GM18498 (cell line): Measurements from ENCODE around the gene PTPMT1.
A peak's percentile ranks its signal among the peaks of the same experiment; 100 is the strongest.
"Not testable (repeated sequence)": the region's sequence is repeated elsewhere in the genome, so short reads cannot be mapped to it uniquely, and the experiment has no call there.

Experiments used
- ATAC-seq: cut with Tn5 transposase; IDR thresholded peaks from one replicate; pipeline ENCODE4 v1.9.1; 2021; ENCODE audit warnings: mild to moderate bottlenecking, moderate library complexity; ENCODE audit not compliant: unreplicated experiment

PTPMT1 gene

GRCh38 chr11:47565340-47566148, at the start of gene PTPMT1:
PTPMT1 (plus strand) TSS chr11:47565599; CDS start chr11:47565623, 24 bp downstream.
- peak; percentile 93 for ATAC-seq

- ATAC-seq = no peak
Observed at GRCh38 chr11:47516155-47516554, 49.2 kb upstream of the PTPMT1 start.

GRCh38 chr11:47516984-47517853, 48.2 kb upstream of the PTPMT1 start:
- ATAC-seq = no peak

- ATAC-seq = no peak
Observed at GRCh38 chr11:47518212-47518964, 47.0 kb upstream of the PTPMT1 start.

GRCh38 chr11:47523490-47524225, 41.7 kb upstream of the PTPMT1 start:
- peak; percentile 58 for ATAC-seq

GRCh38 chr11:47524291-47524874, 41.0 kb upstream of the PTPMT1 start:
- peak; percentile 29 for ATAC-seq

- ATAC-seq = not testable (repeated sequence)
Observed at GRCh38 chr11:47526032-47526431, 39.4 kb upstream of the PTPMT1 start.

GRCh38 chr11:47527186-47527585, 38.2 kb upstream of the PTPMT1 start:
- no peak for ATAC-seq

GRCh38 chr11:47529951-47530350, 35.4 kb upstream of the PTPMT1 start:
- ATAC-seq = no peak

- ATAC-seq = not testable (repeated sequence)
Observed at GRCh38 chr11:47530721-47531120, 34.7 kb upstream of the PTPMT1 start.

GRCh38 chr11:47531666-47532065, 33.7 kb upstream of the PTPMT1 start:
- no peak for ATAC-seq

- no peak for ATAC-seq
Observed at GRCh38 chr11:47532597-47533213, 32.7 kb upstream of the PTPMT1 start.

GRCh38 chr11:47533690-47534151, 31.7 kb upstream of the PTPMT1 start:
- ATAC-seq = no peak

- no peak for ATAC-seq
Observed at GRCh38 chr11:47534704-47535251, 30.6 kb upstream of the PTPMT1 start.

GRCh38 chr11:47536915-47537314, 28.5 kb upstream of the PTPMT1 start:
- ATAC-seq = no peak

- no peak for ATAC-seq
Observed at GRCh38 chr11:47538741-47539565, 26.4 kb upstream of the PTPMT1 start.

- no peak for ATAC-seq
Observed at GRCh38 chr11:47539681-47540039, 25.7 kb upstream of the PTPMT1 start.

GRCh38 chr11:47541070-47541469, 24.3 kb upstream of the PTPMT1 start:
- no peak for ATAC-seq
